ENCODE measurements around the gene KCND2.
"Not testable (repeated sequence)": the region's sequence is repeated elsewhere in the genome, so short reads cannot be mapped to it uniquely, and the experiment has no call there.

KCND2 gene

DNA sequence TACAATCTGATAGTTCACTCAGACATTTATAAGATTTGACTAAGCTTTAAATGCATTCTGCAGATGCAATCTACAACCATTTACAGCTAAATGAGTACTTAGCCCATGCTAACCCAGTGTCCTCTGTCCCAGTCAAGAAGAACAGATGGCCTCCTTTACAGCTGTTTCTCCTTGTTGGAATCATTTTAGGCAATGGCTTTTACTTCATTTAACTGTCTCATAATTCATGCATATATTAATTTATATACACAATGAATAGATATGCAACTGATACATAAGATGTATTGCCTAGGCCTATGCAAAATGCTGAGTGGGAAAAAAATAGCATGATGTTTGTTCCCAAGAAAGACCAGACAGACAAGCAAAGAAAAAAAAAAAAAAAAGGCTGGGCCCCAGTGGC lies 502.8 kb downstream of the KCND2 start:
- no peak for DNase-seq

DNA sequence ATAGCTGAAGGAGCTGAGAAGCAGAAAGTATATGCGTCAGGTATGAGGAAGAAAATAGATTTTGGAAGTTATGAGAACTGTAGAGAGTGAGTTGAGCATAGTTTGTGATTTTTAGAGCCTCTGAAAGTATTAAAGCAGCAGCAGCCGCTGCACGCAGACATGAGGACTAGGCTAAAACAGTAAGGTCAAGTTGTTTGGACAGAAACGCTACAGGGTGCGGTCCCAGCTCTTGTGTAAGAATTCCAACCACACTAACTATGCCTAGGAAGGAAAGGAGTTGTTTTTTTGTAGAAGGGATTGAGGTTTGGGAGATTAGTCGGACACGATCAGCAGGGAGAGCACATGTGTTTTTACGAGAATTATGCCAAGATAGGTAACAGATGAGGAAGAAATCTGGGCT lies 506.1 kb downstream of the KCND2 start:
- DNase-seq = not testable (repeated sequence)

DNA sequence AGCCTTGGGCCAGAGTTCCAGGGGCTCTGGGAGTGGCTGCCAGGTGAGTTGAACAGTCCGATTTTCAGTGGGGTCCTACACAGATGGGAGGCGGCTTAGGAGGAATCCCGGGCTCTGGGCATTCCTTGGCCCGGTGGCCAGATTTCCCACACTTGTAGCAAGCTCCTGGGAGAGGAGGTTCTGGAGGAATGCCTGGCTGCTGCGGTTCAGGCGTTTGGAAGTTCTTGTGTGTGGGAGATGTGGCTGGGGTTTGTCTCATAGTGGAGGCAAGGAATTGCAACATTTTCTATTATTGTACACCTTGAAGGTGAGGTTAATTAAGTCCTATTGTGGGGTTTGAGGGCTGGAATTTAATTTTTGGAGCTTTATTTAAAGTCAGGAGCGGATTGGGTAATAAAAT lies 507.5 kb downstream of the KCND2 start:
- not testable (repeated sequence) for DNase-seq

DNA sequence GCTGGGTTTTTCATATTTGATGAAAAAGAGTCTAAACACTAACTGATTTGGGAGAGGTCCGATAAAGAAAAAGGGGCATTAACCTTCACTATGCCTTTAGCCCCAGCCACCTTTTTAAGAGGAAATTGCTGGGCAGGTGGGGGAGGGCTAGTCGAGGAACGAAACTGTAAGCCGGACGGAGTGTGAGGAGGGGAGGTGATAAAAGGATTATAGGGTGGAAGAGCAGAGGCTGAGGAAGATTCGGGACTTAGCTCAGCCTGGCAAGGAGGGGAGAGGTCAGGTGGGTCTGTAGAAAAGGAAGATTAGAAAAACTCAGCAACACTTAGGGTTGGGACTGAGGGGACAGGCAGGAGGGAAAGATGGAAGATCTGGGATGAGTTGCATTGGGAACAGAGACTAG lies 508.0 kb downstream of the KCND2 start:
- no peak for DNase-seq

DNA sequence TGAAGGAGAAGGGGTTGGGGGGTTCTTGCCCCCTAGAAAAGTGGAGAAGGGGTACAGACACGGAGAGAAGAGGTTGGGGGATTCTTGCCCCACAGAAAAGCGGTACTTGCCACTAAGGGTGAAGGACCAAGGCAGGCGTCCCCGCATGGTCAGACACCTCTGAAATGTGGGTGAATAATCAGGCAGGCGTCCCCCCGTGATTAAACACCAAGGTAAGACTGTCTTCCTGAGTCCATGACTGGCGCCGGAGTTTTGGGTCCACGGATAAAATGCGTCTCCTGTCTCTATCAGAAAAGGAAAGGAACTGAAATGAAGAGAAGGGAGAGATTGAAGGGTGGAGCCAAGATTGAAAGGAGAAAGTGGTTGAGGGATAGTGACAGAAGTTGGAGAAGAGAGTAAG lies 508.9 kb downstream of the KCND2 start:
- DNase-seq = not testable (repeated sequence)

DNA sequence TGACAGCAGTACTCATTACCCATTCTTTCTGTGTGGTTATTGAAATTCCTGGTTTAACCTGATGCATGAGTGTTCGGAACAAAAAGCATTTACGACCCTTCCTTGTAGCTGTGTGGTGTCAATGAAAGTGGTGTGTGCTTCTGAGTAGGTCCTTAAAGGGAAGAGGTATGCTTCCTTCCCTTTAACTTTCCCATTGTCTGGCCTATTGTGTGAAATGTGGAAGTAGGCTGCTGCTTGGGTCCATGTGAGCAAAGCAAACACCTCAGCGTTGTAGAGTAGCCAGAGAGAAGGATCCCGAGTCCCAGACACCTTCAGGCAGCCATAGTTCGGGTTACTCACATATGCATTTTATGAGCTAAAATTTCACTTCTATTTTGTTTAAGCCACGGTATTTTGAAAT lies 510.3 kb downstream of the KCND2 start:
- no peak for DNase-seq

DNA sequence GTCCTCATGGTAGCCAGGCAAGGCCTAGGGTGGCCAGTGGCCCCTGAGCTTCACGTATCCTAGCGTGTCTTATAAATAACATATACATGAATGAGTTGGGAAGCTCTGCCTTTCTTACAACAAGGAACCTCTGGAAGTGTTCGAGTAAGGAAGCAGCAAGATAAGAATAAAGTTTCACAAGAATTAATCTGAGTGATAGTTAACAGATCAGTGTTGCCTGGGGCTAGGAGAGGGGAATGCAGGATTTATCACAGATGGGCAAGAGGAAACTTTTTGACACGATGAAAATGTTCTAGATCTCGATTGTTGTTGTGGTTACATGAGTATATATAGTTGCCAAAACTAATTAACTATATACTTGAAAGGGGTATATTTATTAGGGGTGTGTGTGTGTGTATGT lies 510.7 kb downstream of the KCND2 start:
- no peak for DNase-seq

DNA sequence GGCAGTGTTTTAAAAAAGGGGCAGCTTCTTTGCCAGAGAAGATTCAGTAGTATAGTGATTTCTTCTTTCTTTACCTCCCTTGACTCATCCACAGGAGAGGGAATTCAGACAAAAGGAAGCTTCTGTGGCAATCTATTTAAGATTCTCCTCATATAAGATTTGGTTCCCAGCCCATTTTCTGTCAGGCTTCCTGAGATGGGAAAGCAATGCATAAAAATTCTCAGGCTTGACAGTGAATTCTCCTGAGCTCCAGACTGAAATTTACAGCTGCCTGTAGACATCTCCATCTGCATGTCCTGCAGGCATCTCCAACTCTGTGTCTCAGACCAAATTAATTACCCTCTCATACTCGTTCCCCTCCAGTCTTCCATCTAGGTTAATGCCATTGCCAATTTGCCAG lies 512.1 kb downstream of the KCND2 start:
- no peak for DNase-seq

DNA sequence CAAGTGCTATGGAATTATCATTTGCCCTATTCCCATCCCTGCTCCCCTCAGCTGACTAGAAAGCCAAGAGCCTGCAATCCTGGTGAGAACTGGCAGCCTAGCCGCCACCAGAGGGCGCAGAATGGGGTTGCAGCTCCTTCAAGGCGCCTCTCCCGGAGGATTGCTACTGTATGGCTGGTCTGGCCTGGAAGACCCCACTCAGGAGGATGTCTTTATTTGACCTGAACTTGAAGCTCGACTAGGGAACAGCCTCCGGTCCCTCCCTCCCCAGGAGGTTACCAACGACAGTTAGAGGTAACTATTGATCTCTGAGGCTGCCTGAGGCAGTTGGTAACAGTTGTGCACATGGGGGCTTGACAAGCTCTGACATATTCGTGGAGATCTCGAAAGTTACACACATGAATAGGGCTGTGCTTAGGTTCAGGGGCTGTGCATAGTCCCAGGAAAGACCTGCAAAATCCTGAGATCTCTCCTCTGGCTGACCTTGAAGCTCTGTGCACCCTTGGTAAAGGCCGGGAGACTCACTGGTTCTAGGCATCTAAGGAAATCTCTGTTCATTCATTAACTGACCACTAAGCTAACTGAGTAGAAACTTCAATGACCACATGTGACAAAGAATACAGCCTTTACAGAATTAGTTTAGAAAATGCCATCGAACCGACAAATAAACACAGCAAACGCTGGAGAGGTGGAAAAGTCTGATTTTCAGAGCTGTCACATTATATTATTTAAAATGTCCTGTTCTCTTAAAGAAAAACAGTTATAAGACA lies 519.3 kb downstream of the KCND2 start:
- peak; percentile 48 for DNase-seq

DNA sequence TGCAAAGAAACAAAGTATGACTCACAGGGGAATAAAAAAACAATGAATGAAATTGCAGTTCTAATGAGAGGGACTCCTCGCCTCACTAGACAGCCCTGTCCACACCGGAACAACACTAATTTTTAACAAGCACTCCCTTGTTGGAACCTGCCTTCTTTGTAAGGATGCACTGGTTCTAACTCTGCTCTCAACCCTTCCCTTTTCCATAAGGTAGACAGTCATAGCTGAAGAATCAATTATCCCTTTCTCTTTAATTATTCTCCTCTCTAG lies 519.8 kb downstream of the KCND2 start:
- no peak for DNase-seq

DNA sequence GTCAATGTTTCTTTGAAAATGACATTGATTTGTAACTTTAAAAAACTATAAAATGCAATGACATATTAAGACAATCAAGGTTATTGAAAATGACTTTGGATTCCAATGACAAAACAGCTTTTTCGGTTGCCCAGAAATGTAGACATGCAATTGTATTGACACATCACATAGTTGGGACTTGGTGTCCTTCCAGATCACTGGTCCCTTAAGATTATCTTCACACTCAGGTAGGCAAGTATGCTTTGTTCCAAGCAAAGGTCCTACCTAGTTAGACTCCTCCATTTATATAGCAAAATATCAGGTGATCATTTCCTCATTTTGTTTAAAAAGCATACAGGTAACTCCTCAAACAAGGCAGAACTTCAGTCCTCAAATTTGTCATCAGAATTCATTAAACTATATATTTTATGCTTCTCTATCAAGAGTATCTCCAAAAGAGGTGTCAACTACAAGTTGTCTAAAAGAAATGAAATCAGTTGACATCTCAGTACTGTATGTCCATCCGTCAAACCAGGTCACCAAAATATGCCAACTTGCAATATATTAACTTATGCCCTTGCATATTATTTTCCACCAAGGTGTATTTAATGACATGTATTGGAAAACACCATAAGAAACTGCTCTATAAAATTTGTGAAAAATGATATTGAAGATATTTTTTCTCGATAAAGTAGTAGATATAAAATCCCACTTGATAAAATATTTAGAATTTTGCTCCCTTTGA lies 520.4 kb downstream of the KCND2 start:
- DNase-seq = no peak

DNA sequence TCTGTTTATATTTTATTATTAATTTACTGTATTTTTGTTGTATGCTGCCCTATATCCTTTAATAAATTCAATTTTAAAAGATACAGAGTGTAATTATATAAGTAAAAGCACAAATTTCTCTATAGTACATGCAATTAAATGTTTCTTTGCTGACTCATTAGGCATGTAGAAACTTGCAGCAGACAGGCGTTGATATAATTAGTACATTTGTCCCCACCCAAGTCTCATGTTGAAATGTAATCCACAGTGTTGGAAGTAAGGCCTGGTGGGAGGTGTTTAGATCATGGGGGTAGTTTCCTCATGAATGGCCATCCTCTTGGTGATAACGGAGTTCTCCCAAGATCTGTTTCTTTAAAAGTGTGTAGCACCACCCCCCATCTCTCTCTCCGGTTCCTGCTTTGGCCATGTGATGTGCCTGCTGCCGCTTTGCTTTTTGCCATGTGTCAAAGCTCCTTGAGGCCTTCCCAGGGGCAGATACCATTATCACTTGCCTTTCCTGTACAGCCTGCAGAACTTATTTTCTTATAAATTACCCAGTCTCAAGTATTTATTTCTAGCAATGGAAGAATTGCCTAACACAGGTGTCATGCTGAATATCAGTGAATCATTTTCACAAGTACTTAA lies 521.2 kb downstream of the KCND2 start:
- DNase-seq = peak; percentile 22

DNA sequence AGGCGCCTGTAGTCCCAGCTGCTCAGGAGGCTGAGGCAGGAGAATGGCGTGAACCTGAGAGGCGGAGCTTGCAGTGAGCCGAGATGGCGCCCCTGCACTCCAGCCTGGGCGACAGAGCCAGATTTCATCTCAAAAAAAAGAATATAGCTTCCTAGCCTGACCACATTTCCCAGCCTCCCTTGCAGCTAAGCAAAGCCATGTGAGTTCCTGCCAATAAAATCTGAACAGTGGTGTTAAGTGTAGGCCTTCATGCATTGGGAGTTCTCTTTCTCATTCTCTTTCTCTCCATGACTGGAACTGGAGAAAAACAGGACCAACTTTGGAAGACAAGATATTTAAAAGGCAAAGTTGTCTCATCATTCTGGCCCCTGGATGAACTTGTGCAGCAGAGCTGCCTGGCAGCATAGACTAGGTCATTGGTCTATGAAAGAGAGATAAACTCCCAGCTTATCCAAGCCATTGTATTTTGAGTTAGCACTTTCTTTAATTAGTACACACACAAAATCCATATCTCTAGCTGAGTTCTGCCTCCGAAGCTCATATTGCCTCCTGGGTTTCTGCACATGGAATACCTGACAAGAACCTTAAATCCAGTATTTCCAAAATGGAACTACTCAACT lies 524.2 kb downstream of the KCND2 start:
- DNase-seq = no peak

DNA sequence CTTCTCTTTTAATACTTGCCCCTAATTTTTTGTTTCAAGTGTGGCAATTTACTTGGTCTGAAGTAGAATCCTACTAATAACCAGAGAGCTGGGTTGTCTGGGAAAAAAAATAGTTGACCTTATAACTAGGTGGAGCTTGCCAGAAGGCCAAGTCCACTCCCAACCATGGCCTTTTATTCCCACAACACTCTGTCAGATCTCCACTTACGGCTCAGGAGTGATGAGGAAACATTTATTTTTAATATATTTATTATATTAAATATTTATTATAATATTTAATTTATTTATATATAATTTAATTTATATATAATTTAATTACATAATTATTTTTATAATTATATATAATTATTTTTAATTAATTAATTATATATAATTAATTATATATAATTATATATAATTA lies 526.2 kb downstream of the KCND2 start:
- no peak for DNase-seq
